ENCODE measurements around the gene OLFML1.

- TF ChIP-seq ZBTB21 (tag by site-specific recombination; IDR thresholded peaks at IDR 0.05) (no peak), CTCF (tag by site-specific recombination; IDR thresholded peaks at IDR 0.05) (no peak), MZF1 (tag by site-specific recombination; IDR thresholded peaks at IDR 0.05; ENCODE audit: borderline replicate concordance) (no peak), RBAK (tag by site-specific recombination; IDR thresholded peaks at IDR 0.05) (no peak), ZNF184 (tag by site-specific recombination; IDR thresholded peaks at IDR 0.05) (no peak), ZNF792 (tag by site-specific recombination; IDR thresholded peaks at IDR 0.05) (no peak), TCF7L2 (IDR thresholded peaks at IDR 0.05; ENCODE audit: borderline replicate concordance, low read depth, low read length) (no peak), BCL11B (tag by site-specific recombination; IDR thresholded peaks at IDR 0.05; ENCODE audit: low read depth) (no peak), ZNF677 (tag by site-specific recombination; IDR thresholded peaks at IDR 0.05) (no peak), ZNF311 (tag by site-specific recombination; IDR thresholded peaks at IDR 0.05; ENCODE audit: borderline replicate concordance) (no peak), ZNF830 (tag by site-specific recombination; IDR thresholded peaks at IDR 0.05; ENCODE audit: low read depth) (no peak), REST (tag by site-specific recombination; IDR thresholded peaks at IDR 0.05) (no peak), ZNF660 (tag by site-specific recombination; IDR thresholded peaks at IDR 0.05) (no peak), ZNF626 (tag by site-specific recombination; IDR thresholded peaks at IDR 0.05) (no peak)
Observed at GRCh38 chr11:7528514-7529049, 43.3 kb downstream of the OLFML1 start.

Measured in HEK293 (cell line).